ENCODE measurements around the gene JADE2. TPM values are rescaled to one million over a fixed set of nuclear protein-coding genes. Genes with fewer than 3 reads are reported as not detected.

JADE2 gene
- total and polyA plus RNA-seq, 7 donors, result 4.9 to 53.8 (median 38.5) TPM

DNA sequence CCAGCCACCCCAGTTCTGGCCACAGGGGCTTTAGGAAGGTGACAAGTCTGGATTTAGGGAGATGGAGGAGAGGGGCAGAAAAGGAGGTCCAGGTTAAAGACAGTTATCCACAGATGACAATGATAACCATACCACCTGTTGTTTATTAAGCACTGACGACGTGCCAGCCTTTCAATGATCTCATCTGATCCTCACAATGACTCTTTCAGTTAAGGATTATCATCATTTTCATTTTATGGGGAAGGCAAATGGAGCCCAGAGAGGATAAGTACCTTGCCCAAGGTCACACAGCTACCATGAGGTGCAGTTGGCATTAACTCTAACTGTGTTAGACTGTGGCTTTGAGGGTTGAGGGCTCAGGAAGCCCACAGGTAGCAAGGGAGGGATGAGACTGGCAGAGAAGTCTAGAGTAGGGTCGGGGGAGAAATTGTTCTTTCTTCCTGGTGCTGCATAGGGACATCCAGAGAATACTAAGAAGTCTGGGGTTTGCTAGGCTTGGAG is 21.5 kb upstream of the JADE2 start:
- peak overlapping the region; percentile 58 to 74 (median 61) for H3K27ac ChIP-seq
- no peaks in the 10 kb centered on the region for H3K36me3 ChIP-seq
- H3K27me3 ChIP-seq, result no peaks in the 10 kb centered on the region
- H3K4me3 ChIP-seq, result no peak overlapping the region
- WGBS, 2 donors, result 37 to 56% methylated on average over 3 of the region's 3 CpGs
- peaks cover 0 to 8% (median 3%) of the 10 kb centered on the region in 4 donors for H3K4me1 ChIP-seq
- intact Hi-C loops (cut with DNase I), result no loop called here
- TF ChIP-seq POLR2AphosphoS5 (IDR thresholded peaks at IDR 0.05) (no peak), POLR2A (IDR thresholded peaks at IDR 0.05) (no peak), EP300 (IDR thresholded peaks at IDR 0.05) (no peak)
- TF ChIP-seq, protein P1, sequence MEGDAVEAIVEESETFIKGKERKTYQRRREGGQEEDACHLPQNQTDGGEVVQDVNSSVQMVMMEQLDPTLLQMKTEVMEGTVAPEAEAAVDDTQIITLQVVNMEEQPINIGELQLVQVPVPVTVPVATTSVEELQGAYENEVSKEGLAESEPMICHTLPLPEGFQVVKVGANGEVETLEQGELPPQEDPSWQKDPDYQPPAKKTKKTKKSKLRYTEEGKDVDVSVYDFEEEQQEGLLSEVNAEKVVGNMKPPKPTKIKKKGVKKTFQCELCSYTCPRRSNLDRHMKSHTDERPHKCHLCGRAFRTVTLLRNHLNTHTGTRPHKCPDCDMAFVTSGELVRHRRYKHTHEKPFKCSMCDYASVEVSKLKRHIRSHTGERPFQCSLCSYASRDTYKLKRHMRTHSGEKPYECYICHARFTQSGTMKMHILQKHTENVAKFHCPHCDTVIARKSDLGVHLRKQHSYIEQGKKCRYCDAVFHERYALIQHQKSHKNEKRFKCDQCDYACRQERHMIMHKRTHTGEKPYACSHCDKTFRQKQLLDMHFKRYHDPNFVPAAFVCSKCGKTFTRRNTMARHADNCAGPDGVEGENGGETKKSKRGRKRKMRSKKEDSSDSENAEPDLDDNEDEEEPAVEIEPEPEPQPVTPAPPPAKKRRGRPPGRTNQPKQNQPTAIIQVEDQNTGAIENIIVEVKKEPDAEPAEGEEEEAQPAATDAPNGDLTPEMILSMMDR (IDR thresholded peaks at IDR 0.05), result no peak
- no peak for DNase-seq
- no peaks in the 10 kb centered on the region for H3K9me3 ChIP-seq

- Histone ChIP-seq H3K36me3 (no peaks in the 10 kb centered on the region), H3K9me3 (no peaks in the 10 kb centered on the region), H3K4me3 (no peak overlapping the region), H3K4me1 (peaks cover 0 to 8% (median 3%) of the 10 kb centered on the region in 4 donors), H3K27me3 (no peaks in the 10 kb centered on the region), H3K27ac (peak overlapping the region in 1 of 4 donors; percentile 74)
- intact Hi-C loops (cut with DNase I), result no loop called here
- TF ChIP-seq POLR2AphosphoS5 (IDR thresholded peaks at IDR 0.05) (no peak), EP300 (IDR thresholded peaks at IDR 0.05) (no peak), POLR2A (IDR thresholded peaks at IDR 0.05) (no peak)
- TF ChIP-seq, protein P1 (IDR thresholded peaks at IDR 0.05), result no peak
- DNase-seq, result no peak
- WGBS, 2 donors, result 91 to 93% methylated on average over 12 of the region's 12 CpGs
Observed at GRCh38 chr5:134504629-134505300, 20.7 kb upstream of the JADE2 start.

GRCh38 chr5:134506054-134507039 is 19.1 kb upstream of the JADE2 start:
- Histone ChIP-seq H3K4me3 (peak overlapping the region in 1 of 4 donors; percentile 4), H3K4me1 (peaks cover 0 to 11% (median 7%) of the 10 kb centered on the region in 4 donors), H3K9me3 (no peaks in the 10 kb centered on the region), H3K27me3 (no peaks in the 10 kb centered on the region), H3K36me3 (no peaks in the 10 kb centered on the region), H3K27ac (peak overlapping the region in 2 of 4 donors; percentile 19 to 29)
- peak; percentile 75 for DNase-seq
- intact Hi-C loops (cut with DNase I), result no loop called here
- 17 to 57% methylated on average over 10 of the region's 10 CpGs for WGBS, 2 donors
- TF ChIP-seq POLR2AphosphoS5 (IDR thresholded peaks at IDR 0.05) (peak in 1 of 4 donors; percentile 41), EP300 (IDR thresholded peaks at IDR 0.05) (no peak), POLR2A (IDR thresholded peaks at IDR 0.05) (peak in 1 of 2 donors; percentile 73)

DNA sequence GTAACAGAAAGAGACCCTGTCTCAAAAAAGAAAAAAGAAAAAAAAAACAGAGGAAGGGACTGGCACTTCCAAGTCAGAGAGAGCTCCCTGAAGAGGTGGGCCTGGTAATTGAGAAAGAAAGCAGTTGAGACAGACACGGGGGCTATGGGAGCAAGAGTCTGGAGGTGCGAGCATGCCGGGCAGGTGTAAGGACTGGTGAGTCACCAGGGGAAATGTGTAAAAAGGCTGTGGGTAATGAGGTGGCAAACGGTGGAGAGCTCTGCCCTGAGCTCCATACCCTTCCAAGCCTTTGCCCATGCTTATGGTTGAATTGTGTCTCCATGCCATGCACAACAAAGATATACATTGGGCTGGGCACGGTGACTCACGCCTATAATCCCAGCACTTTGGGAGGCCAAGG is 18.0 kb upstream of the JADE2 start:
- intact Hi-C loops (cut with DNase I), result no loop called here
- Histone ChIP-seq H3K4me1 (peaks cover 0 to 22% (median 18%) of the 10 kb centered on the region in 4 donors), H3K27ac (peak overlapping the region in 1 of 4 donors; percentile 19), H3K36me3 (no peaks in the 10 kb centered on the region), H3K9me3 (no peaks in the 10 kb centered on the region), H3K27me3 (no peaks in the 10 kb centered on the region), H3K4me3 (peak overlapping the region in 1 of 4 donors; percentile 4)
- WGBS, 2 donors, result 16 to 62% methylated on average over 6 of the region's 6 CpGs
- TF ChIP-seq POLR2AphosphoS5 (IDR thresholded peaks at IDR 0.05) (no peak), EP300 (IDR thresholded peaks at IDR 0.05) (no peak), POLR2A (IDR thresholded peaks at IDR 0.05) (no peak)
- TF ChIP-seq, protein P1 (IDR thresholded peaks at IDR 0.05), result no peak
- DNase-seq, result no peak

Data from sigmoid colon (tissue), 7 donors.